IMR-90 (cell line): ENCODE data around the gene MAP3K19. TPM values are rescaled to one million over a fixed set of nuclear protein-coding genes. Genes with fewer than 3 reads are reported as not detected.

Experiments
- BHLHE40 ChIP-seq: fragments of 150-350 bp; IDR thresholded peaks from 2 replicates; pipeline ENCODE4 v1.6.1; 2016; ENCODE audit warnings: mild to moderate bottlenecking, low read depth, low read length
- POLR2A ChIP-seq: IDR thresholded peaks from 2 replicates; pipeline ENCODE4 v1.6.1; 2012; ENCODE audit warnings: mild to moderate bottlenecking, low read depth, low read length
- polyA plus RNA-seq, 3 experiments: library from polyadenylated mRNA; depleted of rRNA; stranded (reverse); fragments of >200 nt; gene quantifications; 2 replicates each; pipeline ENCODE4 v1.2.3, GENCODE V29; 2012; ENCODE audit warnings: low replicate concordance in 1 of 3
- total RNA-seq: library from RNA; depleted of rRNA; stranded (reverse); fragments of >200 nt; gene quantifications from 2 replicates; pipeline ENCODE4 v1.2.3, GENCODE V29; 2012
- TF ChIP-seq, protein P1 (sequence below): conservative IDR thresholded peaks from 2 replicates; pipeline ENCODE4 v1.5.1; 2012; ENCODE audit warnings: mild to moderate bottlenecking, low read depth, low read length, improper control_type of control experiment

MAP3K19 gene
- total and polyA plus RNA-seq, 2 of the 4 experiments (the other 2 are of a cell fraction): not detected

DNA sequence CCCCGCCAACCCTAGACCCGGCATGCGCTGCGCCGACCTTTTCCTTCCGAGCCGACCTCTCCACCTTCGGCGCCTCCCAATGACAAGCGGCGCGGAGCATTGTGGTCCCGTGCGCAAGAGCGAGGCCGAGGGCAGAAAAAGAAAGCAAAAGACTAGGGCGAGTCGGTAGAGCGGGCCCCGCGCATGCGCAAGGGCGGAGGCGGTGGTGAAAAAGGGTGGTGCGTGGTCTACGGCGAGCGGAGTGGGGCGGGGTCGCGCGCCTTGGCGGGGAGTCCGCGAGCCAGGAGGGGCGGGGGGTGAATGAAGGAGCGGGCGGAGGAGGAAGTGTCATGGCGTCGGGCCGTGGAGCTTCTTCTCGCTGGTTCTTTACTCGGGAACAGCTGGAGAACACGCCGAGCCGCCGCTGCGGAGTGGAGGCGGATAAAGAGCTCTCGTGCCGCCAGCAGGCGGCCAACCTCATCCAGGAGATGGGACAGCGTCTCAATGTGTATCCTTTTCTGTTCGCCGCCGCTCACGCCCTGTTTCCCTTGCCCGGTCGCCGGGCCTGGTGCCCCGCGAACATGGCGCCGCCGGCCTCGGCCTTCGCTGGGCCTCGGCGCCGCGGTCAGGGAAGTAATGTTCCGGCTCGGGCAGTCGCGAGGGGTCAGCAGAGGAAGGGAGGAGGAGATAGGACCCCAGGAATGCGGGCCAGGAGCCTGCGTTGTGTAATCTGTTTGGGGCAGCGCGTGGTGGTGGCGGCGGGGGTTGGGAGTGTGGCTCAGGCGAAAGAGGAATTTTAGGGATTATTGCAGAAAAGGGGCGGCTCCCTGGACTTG, 128.5 kb downstream of the MAP3K19 start, which contains the start of gene CCNT2 (continued):
- TF ChIP-seq, protein P1, sequence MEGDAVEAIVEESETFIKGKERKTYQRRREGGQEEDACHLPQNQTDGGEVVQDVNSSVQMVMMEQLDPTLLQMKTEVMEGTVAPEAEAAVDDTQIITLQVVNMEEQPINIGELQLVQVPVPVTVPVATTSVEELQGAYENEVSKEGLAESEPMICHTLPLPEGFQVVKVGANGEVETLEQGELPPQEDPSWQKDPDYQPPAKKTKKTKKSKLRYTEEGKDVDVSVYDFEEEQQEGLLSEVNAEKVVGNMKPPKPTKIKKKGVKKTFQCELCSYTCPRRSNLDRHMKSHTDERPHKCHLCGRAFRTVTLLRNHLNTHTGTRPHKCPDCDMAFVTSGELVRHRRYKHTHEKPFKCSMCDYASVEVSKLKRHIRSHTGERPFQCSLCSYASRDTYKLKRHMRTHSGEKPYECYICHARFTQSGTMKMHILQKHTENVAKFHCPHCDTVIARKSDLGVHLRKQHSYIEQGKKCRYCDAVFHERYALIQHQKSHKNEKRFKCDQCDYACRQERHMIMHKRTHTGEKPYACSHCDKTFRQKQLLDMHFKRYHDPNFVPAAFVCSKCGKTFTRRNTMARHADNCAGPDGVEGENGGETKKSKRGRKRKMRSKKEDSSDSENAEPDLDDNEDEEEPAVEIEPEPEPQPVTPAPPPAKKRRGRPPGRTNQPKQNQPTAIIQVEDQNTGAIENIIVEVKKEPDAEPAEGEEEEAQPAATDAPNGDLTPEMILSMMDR: 0 out of 2 replicates have a peak, but pooled peaks have one; percentile 3
- TF ChIP-seq BHLHE40: peak; percentile 91
- peak; percentile 87 for TF ChIP-seq POLR2A
